Tibial nerve (tissue), 4 donors: ENCODE measurements around the gene JARID2.

ENCODE experiments used
- CTCF ChIP-seq, 5 experiments: fragments of 200-600 bp in 3 of 5; fragments of 450-650 bp in 2 of 5; sonication (generic) in 3 of 5; IDR thresholded peaks; one replicate each; pipeline ENCODE4 v1.5.1; 2016 to 2019; ENCODE audit warnings: antibody characterized with exemption in 5 of 5, mild to moderate bottlenecking in 3 of 5, moderate library complexity in 2 of 5
- EP300 ChIP-seq, 2 donors: sonication (generic); formaldehyde crosslinking; IDR thresholded peaks; one replicate each; pipeline ENCODE4 v1.6.1; 2017; ENCODE audit warnings: antibody characterized with exemption in 2 of 2, mild to moderate bottlenecking in 1 of 2
- POLR2A ChIP-seq, 2 donors: fragments of 450-650 bp; IDR thresholded peaks; one replicate each; pipeline ENCODE4 v1.6.1; 2017; ENCODE audit warnings: antibody characterized with exemption in 2 of 2, mild to moderate bottlenecking in 2 of 2, moderate library complexity in 2 of 2

GRCh38 chr6:15508931-15509330 is 263.1 kb downstream of the JARID2 start:
- TF ChIP-seq CTCF (IDR thresholded peaks at IDR 0.05) (no peak), POLR2A (IDR thresholded peaks at IDR 0.05) (no peak), EP300 (IDR thresholded peaks at IDR 0.05) (no peak)
